Activated gamma-delta T cell (primary cell): Measurements from ENCODE around the gene IGF1R.

ENCODE experiments used
- DNase-seq: peaks from one replicate; lab custom pipeline; 2025; lab: John Stamatoyannopoulos, UW

The IGF1R gene

DNA sequence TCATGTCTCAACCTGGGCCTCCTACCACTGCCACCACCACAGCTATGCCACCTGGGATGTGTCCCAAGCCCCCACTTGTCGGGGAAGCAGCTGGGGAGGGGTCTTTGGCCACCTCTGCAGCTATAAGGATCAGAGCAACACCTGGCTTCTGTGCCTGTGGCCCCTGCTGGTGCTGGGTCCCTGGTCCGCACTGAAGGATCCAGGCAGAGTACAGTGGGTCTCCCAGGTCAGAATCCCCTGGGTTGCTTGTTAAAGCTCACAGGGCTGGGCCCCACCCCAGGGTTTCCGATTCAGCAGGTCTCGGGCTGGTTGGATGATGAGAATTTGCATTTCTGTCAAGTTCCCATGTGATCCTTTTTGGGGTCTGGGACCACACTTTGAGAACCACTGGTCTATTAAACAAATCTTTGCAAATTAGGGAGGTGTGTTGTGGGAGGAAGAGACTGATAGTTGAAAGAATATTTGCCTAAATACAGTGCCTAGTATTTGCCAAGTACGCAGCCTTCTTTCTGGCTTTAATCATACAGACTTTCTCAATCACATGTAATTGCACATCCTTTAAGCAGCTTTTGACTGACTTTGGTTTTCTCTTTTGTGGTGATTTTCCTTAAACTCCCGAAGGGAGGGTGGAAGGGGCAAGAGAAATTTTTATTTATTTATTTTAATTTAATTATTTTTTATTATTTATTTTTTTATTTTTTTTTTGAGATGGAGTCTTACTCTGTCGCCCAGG, 127.3 kb downstream of the IGF1R start:
- no peak for DNase-seq

GRCh38 chr15:98776607-98777281, 128.4 kb downstream of the IGF1R start:
- DNase-seq = no peak

DNA sequence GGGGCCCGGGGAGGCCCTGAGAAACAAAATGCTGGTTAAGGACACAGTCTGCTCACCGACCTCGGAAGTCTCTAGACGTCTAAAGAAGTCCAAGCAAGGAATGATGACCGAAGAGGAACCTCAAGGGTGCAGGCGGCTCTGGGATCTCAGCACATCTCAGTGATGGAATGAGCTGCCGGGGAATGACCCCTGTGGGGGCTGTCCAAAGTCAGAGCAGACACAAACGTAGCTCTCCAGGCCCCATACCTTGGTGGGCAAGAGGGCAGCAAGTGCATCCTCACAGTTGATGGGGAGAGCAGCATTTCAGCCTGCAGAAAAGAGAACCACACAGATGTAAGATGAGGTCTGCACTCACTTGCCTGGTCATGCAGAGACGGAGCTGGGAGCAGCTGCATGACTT, 129.1 kb downstream of the IGF1R start:
- no peak for DNase-seq

GRCh38 chr15:98778263-98778959, 130.1 kb downstream of the IGF1R start:
- no peak for DNase-seq

DNA sequence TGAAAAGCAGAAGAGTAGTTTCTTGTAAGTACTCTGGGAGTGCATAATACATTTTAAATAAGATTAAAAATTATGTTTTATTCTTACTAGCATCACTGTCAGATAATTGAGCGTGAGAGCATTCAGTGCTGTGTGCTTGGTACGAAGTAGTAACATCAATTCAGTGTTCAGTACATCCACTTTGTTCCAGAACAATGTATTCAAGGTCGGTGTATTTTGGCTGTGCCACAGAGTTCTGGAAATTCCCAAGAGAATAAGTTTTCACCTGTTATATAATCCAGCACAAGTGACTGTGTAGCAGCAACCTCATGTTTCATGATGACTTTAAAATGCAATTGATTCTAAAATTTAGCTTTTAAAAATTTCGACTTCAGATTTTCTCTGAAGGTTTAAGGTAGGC, 130.6 kb downstream of the IGF1R start:
- DNase-seq = no peak

DNA sequence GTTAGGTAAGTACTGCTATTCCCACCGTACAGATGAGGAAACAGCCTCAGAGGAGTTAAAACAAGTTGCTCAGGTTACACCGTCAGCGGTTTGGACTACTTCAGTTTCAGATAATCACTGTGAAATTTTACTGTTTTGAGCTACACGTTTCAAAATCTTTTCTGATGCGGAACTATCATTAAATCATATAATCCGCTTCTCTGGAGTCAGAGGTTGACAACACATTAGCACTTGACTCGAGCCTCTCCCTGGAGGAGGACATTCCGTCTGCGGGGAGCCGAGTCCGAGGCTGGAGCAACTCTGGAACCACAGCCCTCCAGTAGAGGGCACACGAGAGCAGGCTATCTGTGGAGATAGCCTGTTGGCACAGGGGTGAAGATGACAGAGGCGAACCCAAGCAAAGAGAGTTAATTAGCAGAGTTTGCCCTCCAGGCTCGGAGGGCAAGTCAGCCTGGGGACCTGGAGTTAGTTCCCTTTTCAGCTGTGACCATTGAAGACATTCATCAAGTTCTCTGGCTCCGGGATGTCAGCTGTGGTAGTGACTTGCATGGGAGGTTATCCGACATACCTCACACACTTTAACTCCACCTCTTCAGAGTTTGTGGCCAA, 131.2 kb downstream of the IGF1R start:
- DNase-seq = no peak

GRCh38 chr15:98781838-98782237, 133.5 kb downstream of the IGF1R start:
- DNase-seq = no peak

GRCh38 chr15:98782801-98783200, 134.5 kb downstream of the IGF1R start:
- DNase-seq = no peak

DNA sequence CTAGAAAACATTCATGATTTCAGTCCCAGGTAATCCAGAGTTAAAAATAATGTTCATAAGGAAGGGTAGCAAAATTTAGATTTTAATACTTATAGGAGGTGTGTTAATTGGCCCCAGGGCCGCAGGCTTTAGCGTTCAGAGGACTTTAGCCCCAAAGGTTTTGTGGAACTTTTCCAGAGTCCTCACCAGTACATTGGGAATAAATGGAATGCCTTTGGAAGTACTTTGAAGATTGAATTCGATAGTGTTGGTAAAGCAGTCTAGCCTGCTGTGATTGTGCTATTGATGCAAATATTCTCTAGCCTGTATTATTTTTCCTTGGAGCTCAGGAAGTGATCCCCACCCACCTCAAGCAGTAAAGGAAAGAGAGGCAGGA, 137.1 kb downstream of the IGF1R start:
- no peak for DNase-seq

DNA sequence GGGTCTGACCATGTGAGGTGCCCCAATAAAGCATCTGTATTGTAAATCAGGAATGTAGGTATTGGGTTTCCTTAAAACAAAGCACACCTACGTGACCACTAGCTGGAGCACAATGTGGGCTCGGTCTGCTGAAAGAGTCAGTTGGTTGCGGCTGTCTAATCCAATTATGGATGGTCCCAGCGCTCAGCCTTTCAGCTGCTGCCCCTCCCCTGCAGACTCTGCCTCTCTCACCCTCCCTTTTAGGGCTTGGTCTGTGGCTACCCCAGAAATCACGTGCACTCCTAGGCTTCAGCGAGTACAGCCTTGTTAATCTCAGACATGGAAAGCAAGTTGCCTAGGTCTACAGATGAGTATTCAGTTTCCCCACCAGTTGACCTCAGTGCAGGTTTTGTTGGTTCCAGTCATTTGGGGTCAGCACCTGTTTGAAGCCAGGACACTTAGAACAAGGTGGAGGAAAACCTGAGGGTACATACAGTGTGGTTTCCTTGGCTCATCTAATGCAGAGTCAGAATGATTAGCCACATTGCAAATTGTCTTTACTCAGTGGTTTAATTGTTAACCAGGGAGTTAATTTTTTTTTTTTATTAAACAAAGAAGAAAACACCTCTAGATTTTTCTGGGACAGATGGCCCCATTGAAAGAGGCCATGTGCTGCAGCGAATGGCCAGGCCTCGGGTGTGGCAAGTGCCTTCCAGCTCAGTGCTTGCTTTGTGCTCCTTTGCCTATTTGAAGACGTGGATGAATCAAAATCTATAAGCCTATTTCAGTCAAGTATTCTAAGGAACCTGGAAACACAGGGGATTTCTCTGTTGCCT, 137.7 kb downstream of the IGF1R start:
- DNase-seq = no peak

DNA sequence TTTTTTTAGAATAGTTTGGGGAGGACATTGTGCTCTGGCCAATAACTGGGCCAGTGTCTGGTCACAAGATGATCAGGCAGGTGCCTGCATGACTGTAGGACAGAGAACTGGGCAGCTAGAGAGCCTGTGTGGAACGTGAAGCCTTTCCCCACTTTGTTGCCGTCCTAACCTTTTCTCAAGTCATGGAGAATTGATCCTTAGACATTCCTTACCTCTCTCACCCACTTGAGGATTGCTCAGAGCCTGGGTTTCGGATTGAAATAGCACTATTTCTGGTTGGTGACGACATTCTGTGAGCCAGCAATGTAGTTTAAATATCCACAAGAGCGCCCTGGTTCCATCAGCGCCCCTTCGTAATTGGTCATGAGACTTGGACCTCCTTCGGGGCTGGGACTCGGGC, 138.4 kb downstream of the IGF1R start:
- no peak for DNase-seq

GRCh38 chr15:98787194-98787593, 138.9 kb downstream of the IGF1R start:
- DNase-seq = no peak

DNA sequence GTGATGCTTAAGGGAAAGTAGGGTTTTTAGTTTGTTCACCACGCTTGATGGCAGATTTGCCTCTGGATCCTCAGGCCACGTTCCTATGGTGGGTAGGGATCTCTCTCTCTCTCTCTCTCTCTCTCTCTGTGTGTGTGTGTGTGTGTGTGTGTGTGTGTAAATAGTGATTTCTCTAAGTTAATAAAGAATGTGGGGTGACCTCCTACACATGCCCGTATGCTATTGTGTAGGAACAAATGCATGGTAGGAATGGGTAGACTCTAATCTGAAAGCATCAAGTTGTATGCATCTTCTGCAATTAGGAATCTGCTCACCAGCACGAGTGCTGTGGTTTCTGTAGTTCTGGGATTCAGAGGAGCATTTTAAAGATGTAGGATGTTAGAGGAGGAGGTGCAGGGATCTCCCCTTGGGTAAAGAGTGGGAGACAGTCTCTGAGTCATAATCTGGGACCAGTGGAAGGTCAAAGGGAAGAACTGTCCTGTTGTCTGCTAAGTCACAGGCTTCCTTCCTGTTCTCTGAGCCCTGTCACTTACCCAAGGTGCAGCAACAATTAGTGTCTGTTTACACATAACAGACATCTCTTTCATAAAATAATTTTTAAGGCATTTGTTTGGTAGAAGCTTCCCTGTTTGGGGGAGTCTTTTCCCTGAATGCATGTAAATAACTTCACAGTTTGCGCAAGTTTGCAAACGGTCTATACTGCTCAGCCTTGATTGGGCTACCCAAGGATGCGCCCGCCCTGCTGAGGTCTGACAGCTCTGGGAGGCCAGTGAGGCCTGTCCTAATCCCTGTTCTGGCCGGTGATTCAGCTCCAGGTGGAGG, 139.8 kb downstream of the IGF1R start:
- DNase-seq = no peak

- DNase-seq = no peak
Observed at GRCh38 chr15:98789020-98789419, 140.7 kb downstream of the IGF1R start.

GRCh38 chr15:98790270-98790669, 141.9 kb downstream of the IGF1R start:
- DNase-seq = no peak

DNA sequence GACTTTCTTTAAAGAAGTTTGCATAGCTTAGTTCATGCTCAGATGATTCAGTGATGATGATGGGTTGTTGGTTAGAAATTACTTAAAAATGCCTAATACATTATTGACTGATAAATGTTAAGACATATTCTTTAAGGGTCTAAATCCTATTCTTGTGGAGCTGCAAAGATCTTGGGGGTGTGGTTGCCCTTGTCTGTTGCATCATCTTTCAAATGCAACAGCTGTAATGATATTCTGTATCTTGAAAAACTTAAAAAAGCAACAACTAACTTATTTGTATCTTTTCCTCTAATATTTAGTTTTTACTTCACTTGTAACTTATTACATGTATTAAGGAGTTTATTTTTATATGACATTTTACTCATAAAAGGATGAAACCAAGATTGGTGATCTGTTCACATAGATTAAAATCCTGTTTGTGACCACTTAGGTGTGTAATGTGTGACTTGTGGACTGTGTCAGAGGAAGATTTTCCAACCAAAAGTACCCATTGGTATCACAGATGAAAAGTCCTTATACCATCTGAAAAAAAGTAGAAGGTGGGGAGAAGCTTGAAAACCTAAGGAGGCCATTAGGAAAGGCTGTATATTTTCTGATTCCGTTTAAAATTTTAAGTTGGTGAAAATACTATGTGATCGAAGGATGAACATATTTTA, 142.8 kb downstream of the IGF1R start:
- no peak for DNase-seq

DNA sequence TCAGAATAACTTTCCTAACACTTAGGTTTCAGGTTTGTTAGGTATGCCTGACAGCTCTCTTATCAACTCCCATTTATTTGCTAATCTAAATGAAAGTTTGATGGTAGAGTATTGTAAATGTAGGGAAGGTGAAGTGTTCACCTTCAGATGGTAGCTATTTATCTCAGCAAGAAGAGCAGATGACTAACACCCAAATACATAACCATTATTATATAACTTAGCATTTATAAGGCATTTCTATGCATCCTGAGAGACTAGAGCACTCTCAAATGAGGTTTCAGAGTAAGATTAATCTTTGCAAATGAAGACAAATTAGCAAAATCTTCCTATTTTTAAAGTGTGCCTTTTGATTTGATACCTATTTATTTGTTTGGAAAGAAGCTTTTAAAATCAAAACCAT, 143.8 kb downstream of the IGF1R start:
- no peak for DNase-seq

- DNase-seq = no peak
Observed at GRCh38 chr15:98794211-98794610, 145.9 kb downstream of the IGF1R start.

GRCh38 chr15:98794748-98795147, 146.4 kb downstream of the IGF1R start:
- DNase-seq = no peak

DNA sequence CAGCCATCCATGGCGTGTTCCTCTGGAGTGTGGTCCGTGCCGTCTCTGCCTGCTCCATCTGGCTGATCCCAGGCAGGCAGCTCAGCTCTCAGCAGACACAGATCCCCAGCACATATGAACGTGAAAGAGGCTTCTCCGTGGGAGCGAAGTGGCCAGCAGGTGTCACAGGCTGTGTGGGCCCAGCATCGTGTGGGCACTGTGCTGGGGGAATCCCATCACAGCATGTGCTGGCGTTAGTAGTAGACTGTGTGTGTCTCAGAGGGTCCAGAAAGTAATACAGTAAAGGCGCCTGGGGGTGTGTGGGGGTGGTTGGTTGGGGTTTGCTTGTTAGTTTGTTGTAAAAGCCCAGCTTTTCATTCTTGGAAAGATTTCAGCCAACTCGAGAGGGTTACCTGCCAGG, 147.6 kb downstream of the IGF1R start:
- no peak for DNase-seq
